ENCODE results near the gene SLC25A40.
"Not testable (repeated sequence)": the region's sequence is repeated elsewhere in the genome, so short reads cannot be mapped to it uniquely, and the experiment has no call there.

DNA sequence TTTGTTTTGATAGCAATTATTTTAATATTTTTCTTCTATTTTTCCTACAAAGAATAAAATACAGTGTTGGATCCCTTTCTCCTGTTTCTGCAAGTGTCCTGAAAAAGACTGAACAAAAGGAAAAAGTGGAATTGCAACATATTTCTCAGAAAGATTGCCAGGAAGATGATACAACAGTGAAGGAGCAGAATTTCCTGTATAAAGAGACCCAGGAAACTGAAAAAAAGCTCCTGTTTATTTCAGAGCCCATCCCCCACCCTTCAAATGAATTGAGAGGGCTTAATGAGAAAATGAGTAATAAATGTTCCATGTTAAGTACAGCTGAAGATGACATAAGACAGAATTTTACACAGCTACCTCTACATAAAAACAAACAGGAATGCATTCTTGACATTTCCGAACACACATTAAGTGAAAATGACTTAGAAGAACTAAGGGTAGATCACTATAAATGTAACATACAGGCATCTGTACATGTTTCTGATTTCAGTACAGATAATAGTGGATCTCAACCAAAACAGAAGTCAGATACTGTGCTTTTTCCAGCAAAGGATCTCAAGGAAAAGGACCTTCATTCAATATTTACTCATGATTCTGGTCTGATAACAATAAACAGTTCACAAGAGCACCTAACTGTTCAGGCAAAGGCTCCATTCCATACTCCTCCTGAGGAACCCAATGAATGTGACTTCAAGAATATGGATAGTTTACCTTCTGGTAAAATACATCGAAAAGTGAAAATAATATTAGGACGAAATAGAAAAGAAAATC is 31.2 kb upstream of the SLC25A40 start:
- TF ChIP-seq, protein P1, sequence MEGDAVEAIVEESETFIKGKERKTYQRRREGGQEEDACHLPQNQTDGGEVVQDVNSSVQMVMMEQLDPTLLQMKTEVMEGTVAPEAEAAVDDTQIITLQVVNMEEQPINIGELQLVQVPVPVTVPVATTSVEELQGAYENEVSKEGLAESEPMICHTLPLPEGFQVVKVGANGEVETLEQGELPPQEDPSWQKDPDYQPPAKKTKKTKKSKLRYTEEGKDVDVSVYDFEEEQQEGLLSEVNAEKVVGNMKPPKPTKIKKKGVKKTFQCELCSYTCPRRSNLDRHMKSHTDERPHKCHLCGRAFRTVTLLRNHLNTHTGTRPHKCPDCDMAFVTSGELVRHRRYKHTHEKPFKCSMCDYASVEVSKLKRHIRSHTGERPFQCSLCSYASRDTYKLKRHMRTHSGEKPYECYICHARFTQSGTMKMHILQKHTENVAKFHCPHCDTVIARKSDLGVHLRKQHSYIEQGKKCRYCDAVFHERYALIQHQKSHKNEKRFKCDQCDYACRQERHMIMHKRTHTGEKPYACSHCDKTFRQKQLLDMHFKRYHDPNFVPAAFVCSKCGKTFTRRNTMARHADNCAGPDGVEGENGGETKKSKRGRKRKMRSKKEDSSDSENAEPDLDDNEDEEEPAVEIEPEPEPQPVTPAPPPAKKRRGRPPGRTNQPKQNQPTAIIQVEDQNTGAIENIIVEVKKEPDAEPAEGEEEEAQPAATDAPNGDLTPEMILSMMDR (IDR thresholded peaks at IDR 0.05; ENCODE audit: low read depth, low read length, poor library complexity, severe bottlenecking): not testable (repeated sequence)
- TF ChIP-seq EZH2phosphoT487 (IDR thresholded peaks at IDR 0.05; ENCODE audit: borderline replicate concordance, low read length): not testable (repeated sequence)
